C4-2B (cell line): ENCODE measurements around the gene RPRD2.

Source experiments
- H3K27ac ChIP-seq: fragments of 450-650 bp; 2 replicates; pipeline ENCODE4 v1.5.1; 2017
- ZFX ChIP-seq: fragments of 450-650 bp; IDR thresholded peaks from 2 replicates; pipeline ENCODE4 v1.6.1; 2017
- TF ChIP-seq, protein P1 (sequence below): fragments of 450-650 bp; conservative IDR thresholded peaks from 2 replicates; pipeline ENCODE4 v1.5.1; 2017; ENCODE audit warnings: mild to moderate bottlenecking

RPRD2 gene

DNA sequence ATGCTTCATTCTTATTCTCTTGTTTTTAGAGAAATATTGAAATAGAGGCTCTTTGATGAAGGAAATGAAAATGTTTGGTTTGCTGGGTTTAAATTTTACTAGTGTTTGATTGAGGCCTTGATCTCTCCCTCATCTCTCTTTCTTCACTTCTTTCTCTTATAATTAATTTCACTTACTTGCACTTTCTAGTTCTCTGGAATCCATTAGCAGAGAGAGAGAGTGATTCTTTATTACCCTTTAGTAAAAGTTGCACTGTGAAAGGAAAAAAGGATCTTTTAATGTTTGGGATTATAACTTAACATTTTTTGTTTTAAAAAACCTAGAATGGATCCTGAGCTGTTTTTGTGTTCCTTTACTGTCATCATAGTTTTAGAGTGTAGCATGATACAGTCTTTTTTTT lies 12.2 kb downstream of the RPRD2 start:
- no peak overlapping the region for H3K27ac ChIP-seq
- TF ChIP-seq ZFX = no peak
- TF ChIP-seq, protein P1, sequence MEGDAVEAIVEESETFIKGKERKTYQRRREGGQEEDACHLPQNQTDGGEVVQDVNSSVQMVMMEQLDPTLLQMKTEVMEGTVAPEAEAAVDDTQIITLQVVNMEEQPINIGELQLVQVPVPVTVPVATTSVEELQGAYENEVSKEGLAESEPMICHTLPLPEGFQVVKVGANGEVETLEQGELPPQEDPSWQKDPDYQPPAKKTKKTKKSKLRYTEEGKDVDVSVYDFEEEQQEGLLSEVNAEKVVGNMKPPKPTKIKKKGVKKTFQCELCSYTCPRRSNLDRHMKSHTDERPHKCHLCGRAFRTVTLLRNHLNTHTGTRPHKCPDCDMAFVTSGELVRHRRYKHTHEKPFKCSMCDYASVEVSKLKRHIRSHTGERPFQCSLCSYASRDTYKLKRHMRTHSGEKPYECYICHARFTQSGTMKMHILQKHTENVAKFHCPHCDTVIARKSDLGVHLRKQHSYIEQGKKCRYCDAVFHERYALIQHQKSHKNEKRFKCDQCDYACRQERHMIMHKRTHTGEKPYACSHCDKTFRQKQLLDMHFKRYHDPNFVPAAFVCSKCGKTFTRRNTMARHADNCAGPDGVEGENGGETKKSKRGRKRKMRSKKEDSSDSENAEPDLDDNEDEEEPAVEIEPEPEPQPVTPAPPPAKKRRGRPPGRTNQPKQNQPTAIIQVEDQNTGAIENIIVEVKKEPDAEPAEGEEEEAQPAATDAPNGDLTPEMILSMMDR = no peak

DNA sequence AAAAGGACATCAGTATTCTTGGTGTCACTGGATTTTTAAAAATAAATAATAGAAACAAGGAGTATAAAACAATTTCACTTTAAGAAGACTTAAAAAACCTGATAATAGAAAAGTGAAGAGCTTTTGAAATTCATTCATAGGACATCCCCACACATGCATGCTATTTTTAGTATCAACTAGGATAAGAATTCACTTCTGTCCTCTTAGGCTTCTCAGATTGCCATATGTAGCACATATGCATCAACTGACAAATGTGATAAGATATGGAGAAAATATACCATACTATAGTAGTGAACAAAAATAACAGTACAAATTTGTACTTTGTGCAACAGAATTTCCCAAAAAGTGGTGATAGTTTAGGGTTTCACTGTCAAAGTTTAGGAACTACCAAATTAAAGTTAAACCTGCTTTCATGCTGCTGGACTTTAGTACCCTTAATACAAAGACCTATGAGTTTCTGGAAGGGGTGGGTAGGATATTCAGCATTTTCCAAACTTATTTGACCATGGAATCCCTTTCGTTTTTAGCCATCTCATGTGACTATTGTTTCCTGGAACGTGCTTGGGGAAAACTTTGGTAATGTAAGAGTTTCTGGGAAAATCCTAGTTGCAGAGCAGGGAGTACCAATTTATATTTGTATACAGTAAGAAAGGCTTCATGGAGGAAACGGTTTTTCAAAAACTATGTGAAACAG lies 19.8 kb downstream of the RPRD2 start:
- no peak overlapping the region for H3K27ac ChIP-seq
- TF ChIP-seq ZFX = no peak
- TF ChIP-seq, protein P1 = no peak

DNA sequence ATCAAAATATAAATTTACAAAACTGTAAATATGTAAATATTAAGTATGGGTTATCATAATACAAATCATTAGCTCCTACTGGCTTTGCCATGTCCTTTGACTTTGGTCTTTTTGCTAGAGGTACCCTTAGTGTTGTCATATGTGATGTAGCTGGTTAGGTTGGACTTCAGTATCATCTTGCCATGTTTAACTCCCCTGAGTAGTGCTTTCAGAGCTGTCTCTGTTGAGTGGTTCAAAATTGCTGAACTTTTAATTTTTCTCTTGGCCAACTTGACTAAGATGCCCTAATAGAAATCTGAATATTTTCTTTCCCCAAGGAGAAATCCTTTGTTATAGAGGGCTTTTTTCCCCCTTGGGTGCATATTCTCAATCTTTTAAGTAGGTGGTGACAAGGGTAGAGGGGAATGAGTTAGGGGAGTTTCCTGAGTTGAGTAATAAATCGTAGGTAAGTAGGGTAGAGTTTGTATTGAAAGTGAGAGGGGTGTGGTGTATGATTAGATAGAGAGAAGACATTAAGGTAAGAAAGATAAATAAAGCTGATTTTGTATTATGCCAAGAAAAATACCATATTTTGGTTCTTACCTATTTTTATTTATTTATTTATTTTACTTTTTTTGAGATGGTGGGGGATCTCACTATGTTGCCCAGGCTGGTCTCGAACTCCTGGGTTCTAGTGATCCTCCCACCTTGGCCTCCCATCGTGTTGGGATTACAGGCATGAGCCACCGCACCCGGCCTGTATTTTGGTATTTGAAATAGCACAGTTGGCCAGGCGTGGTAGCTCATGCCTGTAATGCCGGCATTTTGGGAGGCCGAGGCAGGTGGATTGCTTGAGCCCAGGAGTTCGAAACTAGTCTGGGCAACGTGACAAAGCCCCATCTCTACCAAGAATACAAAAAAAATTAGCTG lies 21.8 kb downstream of the RPRD2 start:
- H3K27ac ChIP-seq = no peak overlapping the region
- no peak for TF ChIP-seq ZFX
- TF ChIP-seq, protein P1 = no peak

DNA sequence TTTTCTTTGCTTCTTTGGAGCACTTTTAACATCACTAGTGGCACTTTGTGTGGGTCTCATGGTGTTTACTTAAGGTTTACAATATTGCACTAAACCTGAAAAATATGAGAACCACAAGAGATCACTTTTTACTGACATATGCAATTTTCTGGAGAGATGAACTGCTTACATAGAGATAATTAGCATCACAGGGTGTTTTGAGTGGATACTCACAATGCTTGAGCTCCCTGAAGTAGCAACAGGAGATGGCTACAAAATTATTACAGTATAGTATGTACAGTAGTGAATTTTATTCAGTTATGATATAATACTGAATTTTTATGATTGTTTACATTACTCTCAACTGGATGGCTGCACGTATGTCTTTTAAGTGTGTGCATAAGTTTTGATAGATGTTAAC lies 22.6 kb downstream of the RPRD2 start:
- TF ChIP-seq, protein P1 = no peak
- no peak for TF ChIP-seq ZFX
- H3K27ac ChIP-seq = no peak overlapping the region

DNA sequence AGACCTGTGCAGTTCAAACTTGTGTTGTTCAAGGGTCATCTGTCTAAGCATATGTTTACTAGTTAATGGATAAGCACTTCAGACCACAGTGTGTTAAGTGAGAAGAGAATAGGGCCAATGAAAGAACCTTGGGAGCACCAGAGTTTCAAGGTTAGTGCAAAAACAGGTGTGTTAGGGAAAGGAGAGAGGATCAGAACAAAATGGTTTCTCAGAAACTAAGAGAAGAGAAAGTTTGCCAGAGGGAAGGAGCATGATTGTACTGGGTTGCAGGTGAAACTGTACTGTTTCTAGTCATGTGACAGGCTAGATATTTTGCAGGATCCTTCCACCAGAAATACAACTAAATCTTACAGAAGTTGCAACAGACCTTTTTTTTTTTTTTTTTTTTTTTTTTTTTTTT lies 23.3 kb downstream of the RPRD2 start:
- TF ChIP-seq, protein P1 = no peak
- no peak for TF ChIP-seq ZFX
- no peak overlapping the region for H3K27ac ChIP-seq

DNA sequence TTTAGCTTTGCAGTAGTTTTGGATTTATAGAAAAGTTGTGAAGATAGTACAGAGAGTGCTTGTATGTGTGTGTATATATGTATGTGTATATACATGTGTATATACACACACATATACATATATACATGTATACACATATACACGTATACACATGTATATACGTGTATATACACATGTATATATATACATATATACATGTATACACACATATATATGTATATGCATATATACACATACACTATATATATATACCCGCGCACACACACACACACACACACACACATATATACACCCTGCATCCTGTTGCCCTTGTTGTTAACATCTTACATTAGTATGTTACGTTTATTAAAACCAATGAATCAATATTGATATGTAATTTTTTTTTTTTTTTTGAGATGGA lies 24.3 kb downstream of the RPRD2 start:
- no peak for TF ChIP-seq ZFX
- TF ChIP-seq, protein P1 = no peak
- H3K27ac ChIP-seq = no peak overlapping the region

DNA sequence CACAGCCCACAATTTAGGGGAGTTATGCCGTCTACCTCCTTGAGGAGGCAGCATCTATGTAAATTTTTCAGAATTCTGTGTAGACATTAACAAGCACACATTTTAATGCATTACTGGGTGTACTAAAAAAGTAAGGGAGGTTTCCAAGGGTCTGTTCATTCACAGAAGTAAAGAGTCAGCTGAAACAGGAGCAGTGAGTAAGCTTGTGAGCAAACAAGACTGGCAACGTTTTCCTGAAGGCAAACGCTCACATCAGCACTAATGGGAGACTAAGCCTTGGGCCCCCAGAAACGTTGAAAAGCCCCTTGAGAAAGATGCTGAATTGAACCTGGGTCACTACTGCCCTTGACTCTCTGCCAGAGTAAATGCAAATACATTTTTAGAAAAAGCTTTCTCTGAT lies 25.7 kb downstream of the RPRD2 start:
- no peak overlapping the region for H3K27ac ChIP-seq
- no peak for TF ChIP-seq ZFX
- TF ChIP-seq, protein P1 = no peak
